GM19239 (cell line): ENCODE measurements around the gene PTPRN2.

Experiments used
- DNase-seq: peaks from one replicate; pipeline ENCODE4 v3.0.0; 2011; ENCODE audit warnings: low spot score; ENCODE audit not compliant: insufficient read length
- FAIRE-seq: peaks from 2 replicates; lab custom pipeline; 2011; peaks lifted over from hg19 to GRCh38; lab: Jason Lieb, UNC

PTPRN2 gene

DNA sequence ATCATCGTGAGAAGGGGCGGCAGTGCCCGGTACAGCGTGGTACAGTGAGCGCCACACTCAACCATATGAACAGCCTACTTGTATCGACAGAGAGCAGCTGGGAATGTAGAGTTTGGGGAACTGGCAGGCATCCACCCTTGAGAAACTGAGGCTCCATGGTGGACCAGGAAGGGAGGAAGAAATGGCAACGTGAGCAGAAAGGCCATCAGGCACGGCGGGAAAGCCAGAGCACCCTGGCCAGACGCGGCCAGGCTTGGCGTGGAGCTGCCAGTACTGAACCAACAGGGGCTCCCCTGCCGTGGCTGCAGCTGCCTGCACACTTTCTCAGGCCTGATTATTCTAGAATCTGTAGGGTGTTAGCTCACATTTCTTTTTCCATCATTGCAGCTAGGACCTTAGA is 442.3 kb downstream of the PTPRN2 start:
- DNase-seq: no peak
- no peak for FAIRE-seq

DNA sequence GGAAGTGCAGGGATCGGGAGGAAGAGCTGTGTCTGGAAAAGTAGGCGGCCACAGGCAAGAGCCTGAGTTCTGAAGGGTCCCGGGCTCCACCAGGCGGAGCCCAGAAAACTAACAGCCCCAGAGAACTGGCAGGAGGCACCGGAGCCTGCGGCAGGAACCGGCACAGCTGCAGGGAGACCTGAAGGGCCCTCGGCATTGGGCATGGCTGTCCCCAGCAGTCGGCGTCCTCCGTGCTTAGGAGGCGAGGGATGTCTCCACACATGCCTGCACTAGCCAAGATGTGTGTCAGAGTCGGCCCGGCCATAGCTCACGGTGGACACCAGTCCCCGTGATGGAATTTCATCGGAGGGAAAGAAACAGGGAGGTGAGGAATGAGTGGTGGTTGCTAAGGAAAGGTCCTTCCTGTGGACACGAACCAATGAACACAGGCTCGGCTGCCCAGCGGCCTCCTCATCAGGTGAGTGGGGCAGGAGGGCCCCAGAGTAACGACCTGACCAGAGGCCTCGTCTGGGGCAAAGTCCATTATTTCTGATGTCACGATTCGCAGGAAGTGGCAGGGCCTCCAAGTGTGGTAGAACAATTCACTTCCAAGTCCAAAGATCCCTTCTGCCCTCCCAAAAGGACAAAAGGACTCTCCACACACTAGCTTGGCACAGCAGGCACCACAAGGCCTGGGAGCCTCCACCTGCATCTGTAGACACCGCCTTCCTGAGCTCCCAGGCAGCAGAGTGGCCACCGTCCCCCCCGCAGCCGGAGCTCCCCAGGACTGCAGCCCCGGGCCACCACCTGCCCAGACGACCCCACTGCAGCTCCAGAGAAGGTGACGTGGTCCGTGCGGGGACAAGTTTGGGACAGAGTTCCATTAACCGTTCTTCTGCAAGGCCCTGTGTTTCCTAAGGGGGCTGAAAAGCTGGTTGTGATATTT is 444.2 kb downstream of the PTPRN2 start:
- no peak for FAIRE-seq
- DNase-seq: no peak

DNA sequence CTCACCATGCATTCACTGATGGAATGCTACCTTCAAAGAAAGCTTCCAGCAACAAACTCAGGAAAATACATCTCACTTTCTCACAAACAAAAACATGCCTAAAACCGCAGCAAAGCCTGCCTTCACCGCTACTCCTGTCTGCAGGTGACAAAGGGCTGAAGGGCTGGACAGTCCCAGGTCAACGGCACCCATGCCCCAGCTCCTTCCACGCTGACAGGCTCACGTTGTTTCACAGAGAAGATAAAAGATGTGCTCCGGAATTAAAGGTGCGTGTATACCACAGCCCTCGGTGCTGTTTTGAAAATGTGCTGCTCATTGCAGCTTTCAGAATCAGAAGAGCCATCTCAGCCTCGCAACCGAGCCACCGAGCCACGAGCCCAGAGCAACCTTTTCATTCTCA is 445.0 kb downstream of the PTPRN2 start:
- DNase-seq: no peak
- no peak for FAIRE-seq

DNA sequence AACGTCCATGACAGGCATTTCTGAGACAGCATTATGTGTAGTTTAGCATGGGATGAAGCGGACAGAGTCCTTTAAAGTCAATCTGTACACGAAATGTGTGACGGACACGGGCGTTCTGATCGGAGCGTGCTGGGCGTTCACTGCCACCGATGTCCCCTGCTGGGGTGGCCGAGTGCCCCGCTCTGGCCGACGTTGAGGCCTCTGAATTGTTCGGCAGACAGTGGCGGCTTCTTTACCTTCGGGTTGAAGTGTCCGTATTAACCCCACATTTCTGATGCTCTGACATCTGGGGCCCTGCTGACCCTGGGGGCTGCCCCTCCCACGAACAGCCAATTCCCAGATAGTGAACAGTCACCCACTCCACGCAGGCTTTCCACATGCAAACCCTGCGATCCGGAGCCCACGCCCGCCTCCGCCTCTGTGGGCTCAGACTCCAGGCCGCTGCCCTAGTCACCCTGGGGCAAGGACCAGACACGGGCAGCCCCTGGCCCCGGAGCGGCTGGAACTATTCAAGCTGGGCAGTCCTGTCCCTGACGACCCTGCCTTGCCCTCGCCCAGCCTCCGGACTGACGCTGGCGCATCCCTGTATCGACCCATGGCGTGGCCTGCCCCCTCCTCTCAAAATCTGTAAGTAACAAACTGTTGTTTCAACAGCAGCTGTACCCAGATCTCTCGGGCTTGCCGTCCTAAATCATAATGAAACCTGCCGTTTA is 445.7 kb downstream of the PTPRN2 start:
- FAIRE-seq (no peak), DNase-seq (no peak)

DNA sequence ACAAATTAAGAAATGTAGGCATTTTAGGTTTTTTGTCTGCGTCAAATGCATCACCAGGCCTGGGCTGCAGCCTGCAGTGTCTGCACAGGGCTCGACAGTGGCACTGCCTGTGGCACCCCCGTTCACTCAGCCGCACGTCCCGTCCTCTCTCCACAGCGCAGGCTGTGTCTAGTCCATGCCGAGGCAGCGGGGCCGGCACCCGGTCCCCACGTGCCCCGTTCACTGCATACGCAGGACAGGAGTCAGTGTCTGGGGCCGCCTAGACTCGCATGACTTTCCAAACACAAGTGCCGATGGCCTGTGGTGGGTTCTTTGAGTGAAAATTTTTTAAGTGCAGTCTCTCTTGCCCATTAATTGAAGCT is 446.4 kb downstream of the PTPRN2 start:
- no peak for FAIRE-seq
- no peak for DNase-seq

DNA sequence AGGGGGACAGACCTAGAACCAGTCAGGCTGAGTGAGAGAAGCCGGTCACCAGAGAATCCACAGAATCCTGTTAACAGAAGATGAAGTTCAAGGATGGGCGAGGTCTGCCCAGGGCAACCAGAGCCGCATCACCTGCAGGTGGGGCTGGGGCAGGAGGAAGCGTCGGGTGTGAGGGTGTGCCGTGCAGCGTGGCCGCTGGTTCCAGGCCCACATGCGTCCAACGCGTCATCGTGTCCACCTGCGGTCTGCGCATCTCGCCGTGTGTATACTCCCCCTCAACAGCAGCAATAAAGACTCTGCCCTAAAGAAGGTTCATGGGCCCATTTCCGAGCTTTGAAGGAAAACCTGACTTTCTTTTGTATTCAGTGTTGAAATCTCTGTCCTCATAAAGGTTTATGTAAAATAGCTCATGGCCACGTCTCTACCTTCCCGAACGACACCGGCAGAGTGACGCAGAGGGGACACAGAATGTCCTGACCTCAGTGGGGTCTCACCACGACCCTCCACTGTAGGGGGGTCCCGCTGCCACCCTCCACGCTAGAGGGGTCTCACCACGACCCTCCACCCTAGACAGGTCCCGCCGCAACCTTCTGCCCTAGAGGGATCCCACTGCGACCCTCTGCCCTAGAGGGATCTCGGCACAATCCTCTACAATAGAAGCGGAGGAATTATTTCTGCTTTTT is 446.9 kb downstream of the PTPRN2 start:
- FAIRE-seq (no peak), DNase-seq (no peak)

DNA sequence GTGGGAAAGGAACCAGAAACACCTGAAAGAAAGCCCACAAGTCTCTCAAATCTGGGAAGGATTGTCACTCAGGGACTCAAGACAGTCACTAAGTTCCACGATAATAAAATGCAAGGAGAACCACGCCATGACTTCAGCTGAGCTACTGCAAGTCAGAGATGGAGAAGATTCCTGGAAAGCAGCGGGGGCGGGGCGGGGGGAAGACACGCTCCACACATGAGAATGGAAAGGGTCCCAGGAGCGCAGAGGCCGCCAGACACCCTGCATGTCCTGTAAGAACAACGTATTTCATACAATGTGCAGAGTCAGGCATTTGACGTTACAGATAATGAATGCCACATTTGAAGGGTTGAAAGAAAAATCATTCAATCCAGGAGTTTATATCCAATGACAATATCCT is 448.1 kb downstream of the PTPRN2 start:
- DNase-seq (no peak), FAIRE-seq (no peak)

DNA sequence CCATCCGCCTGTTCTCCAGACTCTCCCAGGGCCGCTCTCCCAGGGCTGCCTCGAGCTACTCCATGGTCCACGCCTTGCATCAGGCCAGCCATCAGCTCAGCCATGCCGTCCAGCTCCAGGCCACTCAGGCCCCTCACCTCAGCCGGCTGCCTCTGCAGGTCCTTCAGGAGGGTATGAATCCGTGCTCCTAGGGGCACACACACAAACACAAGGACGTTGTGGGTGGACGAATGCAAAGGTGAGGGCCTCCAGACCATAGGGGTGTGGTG is 449.4 kb downstream of the PTPRN2 start:
- DNase-seq (no peak), FAIRE-seq (no peak)

DNA sequence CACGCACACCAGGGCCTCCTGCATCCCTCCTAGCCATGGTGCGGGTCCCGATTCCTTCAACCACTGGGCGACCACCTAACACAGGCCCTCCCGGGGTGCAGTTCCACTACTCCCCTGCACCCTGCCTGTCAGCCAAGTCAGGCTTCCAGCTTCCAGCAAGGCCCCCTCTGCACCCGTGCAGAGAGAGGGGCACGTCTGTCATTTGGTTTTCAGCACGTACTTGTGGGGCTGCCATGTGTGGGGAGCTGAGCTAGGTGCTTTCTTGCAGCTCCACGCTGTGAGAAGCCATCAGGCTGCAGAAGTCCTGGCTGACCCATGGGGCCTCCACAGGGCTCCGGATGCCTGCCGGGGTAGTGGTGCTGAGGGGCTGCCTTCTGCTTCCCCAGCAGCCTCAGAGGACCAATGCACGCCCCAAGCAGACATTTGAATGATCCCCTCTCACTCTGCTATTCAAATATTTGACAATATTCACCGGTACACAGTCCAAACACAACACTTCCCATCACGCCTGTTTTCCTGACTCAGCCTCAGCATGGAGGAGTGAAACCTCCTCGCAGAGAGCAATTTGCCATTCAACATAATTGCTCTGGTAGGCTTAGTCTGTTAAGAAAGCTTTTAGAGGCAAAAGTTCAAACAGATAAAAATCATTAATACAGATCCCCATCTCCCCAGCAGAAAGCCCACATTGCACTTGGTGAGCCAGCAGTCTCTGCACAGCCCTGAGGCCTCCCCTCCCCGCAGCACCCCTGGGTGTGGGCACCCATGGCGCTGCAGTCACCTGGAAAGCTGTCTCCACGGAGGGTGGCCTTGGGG is 449.9 kb downstream of the PTPRN2 start:
- DNase-seq (no peak), FAIRE-seq (no peak)

DNA sequence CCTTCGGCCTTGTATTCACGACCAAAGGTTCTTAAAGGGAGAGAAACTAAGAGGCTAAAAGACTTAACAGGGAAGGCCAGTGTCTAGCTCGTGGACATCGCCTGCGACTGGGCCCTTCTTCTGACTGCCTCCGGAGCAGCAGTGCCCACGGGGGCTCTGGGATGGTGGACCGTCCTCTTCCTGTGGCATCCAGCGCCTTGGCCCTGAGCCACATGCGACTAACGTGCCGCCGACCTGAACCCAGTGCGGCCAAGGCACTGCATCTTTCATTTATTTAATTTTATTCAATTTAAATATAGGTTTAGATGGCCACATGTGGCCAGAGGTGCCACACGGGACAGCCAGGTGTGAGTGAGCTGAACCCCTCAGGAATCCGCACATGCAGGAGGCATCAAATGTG is 451.7 kb downstream of the PTPRN2 start:
- no peak for DNase-seq
- no peak for FAIRE-seq

DNA sequence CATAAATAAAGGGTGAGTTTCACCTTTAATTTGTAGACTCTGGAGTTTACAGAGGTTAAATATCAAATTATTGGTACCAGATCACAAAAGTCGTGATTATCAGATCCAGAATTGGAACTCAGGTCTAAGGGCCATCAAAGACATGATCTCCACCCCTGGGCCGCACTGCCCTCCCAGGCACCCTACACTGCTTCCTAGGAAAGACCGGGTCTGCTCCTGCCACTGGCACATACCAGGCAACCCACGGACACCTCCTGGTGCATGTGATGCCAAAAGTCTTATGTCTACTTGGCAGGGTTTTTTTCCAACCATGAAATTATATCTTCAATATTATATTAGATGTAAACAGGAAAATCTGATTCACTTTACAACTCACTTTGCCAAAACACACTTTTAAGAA is 452.8 kb downstream of the PTPRN2 start:
- no peak for FAIRE-seq
- no peak for DNase-seq

DNA sequence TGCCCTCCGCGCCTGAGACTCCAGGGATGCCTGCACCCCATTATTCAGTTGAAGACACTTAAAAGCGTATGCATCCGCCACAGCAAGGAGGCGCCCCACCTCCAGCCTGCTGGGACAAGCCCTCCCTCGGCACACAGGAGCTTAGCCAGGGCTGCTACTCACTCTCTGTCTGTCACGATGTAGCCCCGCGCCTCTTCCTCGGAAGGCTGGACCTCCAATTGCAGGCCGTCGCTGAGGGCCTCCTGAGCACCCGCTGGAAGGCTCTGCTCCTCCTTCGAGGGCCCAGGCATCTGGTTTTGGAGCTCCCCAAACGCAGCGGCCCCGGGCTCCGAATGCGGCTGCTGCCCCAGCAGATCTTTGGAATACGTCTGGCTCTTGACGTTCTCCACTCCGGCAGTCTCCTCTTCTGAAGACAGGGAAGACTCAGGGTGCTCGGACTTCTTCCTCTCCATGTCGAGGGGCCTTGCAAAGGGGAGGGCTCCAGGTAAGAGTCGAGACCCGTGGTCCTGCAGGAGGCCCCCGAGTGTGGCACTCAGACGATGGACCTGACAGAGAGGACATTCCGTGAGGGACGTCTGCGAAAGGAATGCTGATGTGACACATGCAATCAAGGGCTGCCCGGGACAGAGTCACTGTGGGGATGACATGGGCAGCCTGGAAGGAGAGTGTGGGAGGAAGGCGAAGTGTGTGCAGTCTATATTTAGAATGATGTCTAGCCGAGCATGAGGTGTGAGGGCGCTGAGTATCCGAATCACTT is 453.9 kb downstream of the PTPRN2 start:
- DNase-seq: no peak
- no peak for FAIRE-seq

DNA sequence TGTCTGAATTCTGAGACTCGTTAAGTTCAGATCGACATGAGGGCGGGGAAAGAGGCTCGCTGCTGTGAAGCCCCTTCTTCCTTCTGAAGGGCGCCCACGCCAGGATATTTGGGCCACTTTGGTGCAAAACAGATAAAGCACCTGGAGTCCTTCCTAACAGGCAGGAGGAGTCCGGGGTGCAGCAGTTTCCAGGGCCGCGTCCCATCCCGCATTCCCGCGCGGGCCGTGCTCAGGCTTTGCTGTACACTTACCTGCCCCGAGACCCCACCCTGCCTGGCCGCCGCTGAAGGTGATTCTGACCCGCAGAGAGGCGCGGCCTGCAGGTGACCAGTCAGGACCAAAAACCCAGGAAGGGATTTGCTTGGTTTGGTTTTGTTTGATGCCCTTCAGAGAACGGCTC is 454.6 kb downstream of the PTPRN2 start:
- no peak for FAIRE-seq

DNA sequence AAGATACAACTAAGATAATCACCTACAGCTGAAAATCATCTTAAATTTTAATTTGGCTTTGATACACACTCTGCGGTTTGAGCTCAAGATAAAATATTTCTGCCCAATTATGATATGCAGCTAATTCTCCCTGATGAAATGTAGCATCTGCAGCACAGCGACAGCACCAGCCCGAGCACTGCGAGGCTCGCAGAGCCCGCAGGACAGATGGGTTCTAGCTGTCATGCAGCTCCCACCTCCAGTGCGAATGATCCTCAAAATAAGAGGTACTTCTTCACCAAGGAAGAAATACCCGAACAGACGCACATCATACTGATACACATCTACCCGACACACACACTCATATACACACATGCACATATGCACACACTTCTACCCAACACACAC is 457.6 kb downstream of the PTPRN2 start:
- DNase-seq: no peak
- no peak for FAIRE-seq

More for the DNA sequence above, 454.6 kb downstream of the PTPRN2 start:
- DNase-seq: no peak

DNA sequence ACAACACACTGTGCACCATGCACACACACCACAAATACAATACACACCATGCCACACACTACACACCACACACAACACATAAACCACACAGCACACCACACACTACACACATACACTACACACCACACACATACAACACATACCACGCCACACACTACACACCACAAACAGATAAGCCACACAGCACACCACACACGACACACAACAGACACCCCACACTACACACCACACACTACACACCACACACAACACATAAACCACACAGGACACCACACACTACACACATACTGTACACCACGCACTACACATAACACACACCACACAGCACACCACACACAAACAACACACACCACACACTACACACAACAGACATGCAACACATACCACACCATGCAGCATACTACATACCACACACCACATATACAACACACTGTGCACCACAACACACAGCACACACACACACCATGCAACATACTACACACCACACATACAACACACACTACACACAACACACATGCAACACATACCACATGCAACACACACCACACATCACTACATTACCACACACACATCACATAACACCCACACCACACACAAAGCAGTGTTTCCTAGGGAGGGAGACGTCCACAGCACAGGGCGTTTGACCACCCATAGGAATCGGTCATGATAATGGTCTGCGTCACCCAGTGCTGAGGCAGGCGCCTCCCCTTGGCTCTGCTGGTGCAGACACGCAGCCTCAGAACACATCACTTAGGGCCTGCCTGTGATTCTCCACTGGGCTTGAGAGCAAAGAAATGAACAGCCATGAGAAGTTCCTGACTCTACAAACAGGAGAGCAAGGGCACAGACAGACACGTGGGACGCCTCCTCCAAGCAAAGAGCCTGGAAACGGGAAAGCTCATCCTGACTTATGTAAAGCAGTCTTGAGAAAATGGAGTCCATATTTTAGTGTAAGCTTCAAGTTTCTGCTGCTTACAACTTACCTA is 458.3 kb downstream of the PTPRN2 start:
- no peak for DNase-seq
- FAIRE-seq: no peak

DNA sequence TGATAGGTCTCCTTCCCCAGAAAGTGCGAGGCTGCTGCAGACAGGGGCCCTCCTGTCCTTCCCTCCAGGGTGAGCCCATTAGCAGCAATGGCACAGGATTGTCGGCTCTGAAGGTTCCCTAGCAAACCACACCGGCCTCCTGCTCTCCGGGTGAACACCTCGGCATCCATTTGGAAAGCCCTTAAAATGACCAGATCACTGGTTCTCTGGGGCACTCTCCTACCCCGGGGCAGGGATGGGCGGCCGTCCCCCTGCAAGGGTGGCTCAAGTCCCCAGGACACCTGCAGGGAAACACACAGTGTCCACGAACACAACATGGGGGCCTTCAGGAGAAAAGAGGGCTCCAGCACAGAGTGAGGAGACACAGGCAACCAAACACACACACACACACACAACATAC is 459.1 kb downstream of the PTPRN2 start:
- FAIRE-seq (no peak), DNase-seq (no peak)

DNA sequence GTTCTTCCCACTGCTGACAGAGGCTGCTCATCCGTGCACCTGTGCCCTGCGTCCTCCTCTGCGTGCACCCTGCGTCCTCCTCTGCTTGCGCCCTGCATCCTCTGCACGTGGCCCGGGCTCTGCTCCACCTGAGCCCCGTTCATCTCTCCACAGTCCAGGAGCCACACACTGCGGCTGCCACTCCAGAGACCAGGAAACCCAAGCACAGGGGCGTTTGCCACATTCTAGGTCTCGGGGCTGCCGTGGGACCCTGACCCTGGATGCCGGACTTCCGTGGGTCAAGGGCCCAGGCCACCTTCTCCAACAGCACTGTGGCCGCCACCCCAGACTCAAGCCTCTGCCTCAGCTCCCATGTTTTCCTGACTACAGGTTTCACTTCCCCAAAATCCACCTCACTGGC is 460.4 kb downstream of the PTPRN2 start:
- no peak for DNase-seq

DNA sequence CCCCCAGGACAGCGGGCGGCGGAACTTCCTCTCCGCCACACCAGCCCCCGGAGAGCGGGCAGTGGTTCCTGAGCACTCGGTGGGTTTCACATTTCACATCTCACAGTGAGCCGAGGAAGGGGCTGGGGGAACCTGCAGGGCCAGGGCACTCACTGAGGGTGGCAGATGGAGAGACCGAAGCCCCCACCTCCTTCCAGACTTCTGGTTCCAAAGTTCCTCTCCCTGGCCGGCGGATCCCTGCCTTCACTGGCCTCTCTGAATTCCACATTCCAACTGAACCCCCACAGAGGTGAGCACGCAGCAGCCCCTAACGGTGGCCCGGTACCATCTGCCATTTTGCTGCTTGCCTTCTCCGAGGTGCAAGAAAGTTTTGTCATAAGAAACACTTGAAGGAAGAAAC is 461.0 kb downstream of the PTPRN2 start:
- FAIRE-seq: no peak

More for the DNA sequence above, 460.4 kb downstream of the PTPRN2 start:
- FAIRE-seq: no peak

DNA sequence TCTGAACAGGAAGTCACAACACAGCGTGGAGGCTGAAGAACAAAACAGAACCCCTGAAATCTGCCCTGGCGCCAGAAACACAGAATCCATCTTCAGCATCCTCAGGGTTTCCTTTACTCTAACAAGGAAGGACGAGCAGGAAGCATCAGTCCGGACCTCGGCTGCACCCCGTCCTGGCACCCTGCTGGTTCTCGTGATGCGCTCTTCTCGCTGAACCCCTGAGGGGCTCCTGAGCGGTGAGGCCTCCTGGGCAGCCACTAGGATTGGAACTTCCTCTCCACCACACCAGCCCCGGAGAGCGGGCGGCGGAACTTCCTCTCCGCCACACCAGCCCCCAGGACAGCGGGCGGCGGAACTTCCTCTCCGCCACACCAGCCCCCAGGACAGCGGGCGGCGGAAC is 461.9 kb downstream of the PTPRN2 start:
- FAIRE-seq (no peak), DNase-seq (no peak)

More for the DNA sequence above, 461.0 kb downstream of the PTPRN2 start:
- DNase-seq: no peak
